Nephron progenitor cell (in vitro differentiated cells): ENCODE measurements around the gene SCAMP2.

Source experiments
- DNase-seq: peaks from one replicate; pipeline ENCODE4 v3.0.0; 2021
- H3K27ac Mint-ChIP-seq: 2 replicates; pipeline ENCODE4 v1.8.0; 2021; ENCODE audit warnings: mild to moderate bottlenecking, moderate library complexity, mixed read lengths
- H3K27me3 Mint-ChIP-seq: 2 replicates; pipeline ENCODE4 v1.8.0; 2021; ENCODE audit warnings: mild to moderate bottlenecking, low read depth, mixed read lengths; ENCODE audit not compliant: poor library complexity
- H3K36me3 Mint-ChIP-seq: 2 replicates; pipeline ENCODE4 v1.8.0; 2021; ENCODE audit warnings: low read depth, mixed read lengths
- H3K4me1 Mint-ChIP-seq: 2 replicates; pipeline ENCODE4 v1.8.0; 2021; ENCODE audit warnings: mixed read lengths
- H3K4me3 Mint-ChIP-seq: 2 replicates; pipeline ENCODE4 v1.8.0; 2021; ENCODE audit warnings: mild to moderate bottlenecking, moderate library complexity, mixed read lengths
- H3K9me3 Mint-ChIP-seq: 2 replicates; pipeline ENCODE4 v1.8.0; 2021; ENCODE audit warnings: mild to moderate bottlenecking, moderate library complexity, mixed read lengths
- CTCF ChIP-seq: fragments of 200-600 bp; sonication (generic); IDR thresholded peaks from 2 replicates; pipeline ENCODE4 v1.5.0; 2021; ENCODE audit warnings: antibody characterized with exemption

The SCAMP2 gene

GRCh38 chr15:74878273-74878672, 5.1 kb upstream of the SCAMP2 start:
- Mint-ChIP-seq H3K27me3 (peaks cover 6% of the 10 kb centered on the region), H3K36me3 (no peaks in the 10 kb centered on the region), H3K27ac (no peak overlapping the region), H3K9me3 (peaks cover 5% of the 10 kb centered on the region), H3K4me1 (peaks cover 4% of the 10 kb centered on the region), H3K4me3 (no peak overlapping the region)
- no peak for DNase-seq
- TF ChIP-seq CTCF, result no peak

GRCh38 chr15:74873756-74874424, 725 bp upstream of the SCAMP2 start:
- Mint-ChIP-seq H3K27me3 (peaks cover 4% of the 10 kb centered on the region), H3K36me3 (no peaks in the 10 kb centered on the region), H3K4me3 (peak overlapping the region; percentile 94), H3K9me3 (no peaks in the 10 kb centered on the region), H3K4me1 (peaks cover 25% of the 10 kb centered on the region), H3K27ac (no peak overlapping the region)
- no peak for TF ChIP-seq CTCF
- peak; percentile 29 for DNase-seq

- H3K4me1 Mint-ChIP-seq, result peaks cover 25% of the 10 kb centered on the region
- peaks cover 6% of the 10 kb centered on the region for H3K9me3 Mint-ChIP-seq
- no peak for TF ChIP-seq CTCF
- H3K36me3 Mint-ChIP-seq, result peaks cover 7% of the 10 kb centered on the region
- H3K4me3 Mint-ChIP-seq, result peak overlapping the region; percentile 94
- no peak for DNase-seq
- peak overlapping the region; percentile 57 for H3K27ac Mint-ChIP-seq
- H3K27me3 Mint-ChIP-seq, result peaks cover 4% of the 10 kb centered on the region
These were observed 496 bp downstream of the SCAMP2 start for GRCh38 chr15:74872702-74873035.

- no peak for DNase-seq
- peaks cover 15% of the 10 kb centered on the region for H3K36me3 Mint-ChIP-seq
- H3K27me3 Mint-ChIP-seq, result peaks cover 5% of the 10 kb centered on the region
- H3K9me3 Mint-ChIP-seq, result peaks cover 6% of the 10 kb centered on the region
- peak overlapping the region; percentile 48 for H3K27ac Mint-ChIP-seq
- H3K4me1 Mint-ChIP-seq, result peaks cover 37% of the 10 kb centered on the region
- TF ChIP-seq CTCF, result no peak
- H3K4me3 Mint-ChIP-seq, result peak overlapping the region; percentile 65
These were observed 2.5 kb downstream of the SCAMP2 start for GRCh38 chr15:74870436-74871215.

GRCh38 chr15:74869726-74870407, 3.3 kb downstream of the SCAMP2 start:
- Mint-ChIP-seq H3K4me3 (peak overlapping the region; percentile 11), H3K27ac (no peak overlapping the region), H3K4me1 (peaks cover 39% of the 10 kb centered on the region)

More at GRCh38 chr15:74869726-74870407, 3.3 kb downstream of the SCAMP2 start:
- Mint-ChIP-seq H3K27me3 (peaks cover 2% of the 10 kb centered on the region), H3K9me3 (peaks cover 6% of the 10 kb centered on the region), H3K36me3 (peaks cover 15% of the 10 kb centered on the region)
- no peak for TF ChIP-seq CTCF
- no peak for DNase-seq
